Stimulated activated CD4-positive, alpha-beta T cell treated with anti-CD3 and anti-CD28 coated beads, Interleukin-15, amount 100 ng/mL, for 1 hour (primary cell): ENCODE measurements around the gene TCF4.

ENCODE experiments used
- DNase-seq, 2 donors: peaks; one replicate each; pipeline ENCODE4 v3.0.0-alpha.2; 2020; ENCODE audit warnings: low read depth in 1 of 2, low spot score in 1 of 2

TCF4 gene

DNA sequence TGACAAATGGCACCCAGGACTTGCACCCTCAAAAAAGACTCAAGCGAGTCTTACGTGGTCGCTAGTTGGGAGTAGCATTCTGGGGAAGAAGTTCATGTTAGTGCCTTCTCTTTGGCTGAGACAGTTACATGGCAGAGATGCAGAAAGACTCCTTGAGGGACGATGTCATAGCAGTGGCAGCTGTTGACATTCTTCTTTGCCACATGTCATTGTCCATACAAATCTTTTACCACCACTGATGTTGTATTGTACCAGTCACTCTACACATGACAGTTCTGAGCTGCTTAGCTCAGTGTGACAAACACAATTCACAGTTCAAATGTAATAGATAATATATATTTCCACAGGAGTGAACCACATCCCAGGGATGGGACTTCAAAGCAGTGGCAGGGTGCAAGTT is 197.1 kb downstream of the TCF4 start:
- DNase-seq = no peak

DNA sequence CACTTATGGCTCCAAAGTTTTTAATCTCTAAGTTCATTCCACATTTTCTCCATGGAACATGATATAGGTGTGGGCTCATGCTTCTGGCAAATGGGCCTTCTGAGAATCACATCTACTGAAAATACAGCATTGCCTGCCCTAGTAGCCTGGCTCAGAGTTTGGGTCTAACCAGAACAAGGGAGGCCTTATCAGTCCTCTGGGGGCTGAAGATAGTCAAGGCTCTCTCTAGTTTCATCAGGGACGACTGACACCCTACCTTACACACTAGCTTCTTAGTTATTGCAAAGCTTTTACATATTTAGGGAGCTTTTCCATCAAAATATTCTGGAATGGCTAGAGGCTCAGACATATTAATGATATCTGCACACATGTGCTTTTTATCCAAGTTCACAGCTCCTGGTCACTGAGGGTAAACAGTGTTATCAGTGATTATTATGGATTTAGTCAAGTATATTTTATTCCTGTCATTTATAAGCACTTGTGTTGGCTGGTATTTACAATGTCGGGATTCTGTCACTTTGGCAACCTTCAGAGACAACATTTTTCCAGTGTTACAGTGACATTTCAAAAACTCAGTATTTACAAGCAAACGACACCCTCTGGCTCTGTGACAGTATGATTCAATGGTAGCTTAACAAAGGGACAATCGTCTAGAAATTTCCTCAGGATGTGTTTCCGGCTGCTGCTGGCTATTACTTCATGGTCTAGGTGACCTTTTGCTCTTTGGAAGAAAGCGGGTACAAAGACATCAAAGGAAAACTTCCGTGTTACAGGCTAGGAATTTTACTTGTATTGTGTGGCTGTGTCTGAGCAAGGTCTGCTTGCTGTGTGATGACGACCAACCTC is 200.6 kb downstream of the TCF4 start:
- DNase-seq = no peak

GRCh38 chr18:55386545-55386944 is 201.4 kb downstream of the TCF4 start:
- DNase-seq = no peak

DNA sequence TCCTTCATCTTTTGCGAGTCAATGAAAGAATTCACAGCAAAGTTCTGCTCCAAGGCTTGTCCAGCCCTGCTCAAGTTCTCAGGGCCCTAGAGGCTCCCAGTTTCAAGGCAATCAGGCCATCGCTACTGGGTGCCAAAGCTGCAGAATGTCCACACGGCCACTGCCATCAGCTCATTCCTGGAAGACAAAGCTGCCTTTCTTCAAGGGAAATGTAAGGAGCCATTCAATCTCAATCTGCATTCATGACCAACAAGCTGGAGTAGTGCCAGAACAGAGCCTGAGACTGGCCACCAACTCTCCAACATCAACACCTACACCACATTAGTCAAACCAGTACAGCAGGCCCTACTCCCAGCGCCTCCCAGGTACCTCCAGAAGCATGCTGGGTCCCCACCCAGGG is 202.2 kb downstream of the TCF4 start:
- no peak for DNase-seq

DNA sequence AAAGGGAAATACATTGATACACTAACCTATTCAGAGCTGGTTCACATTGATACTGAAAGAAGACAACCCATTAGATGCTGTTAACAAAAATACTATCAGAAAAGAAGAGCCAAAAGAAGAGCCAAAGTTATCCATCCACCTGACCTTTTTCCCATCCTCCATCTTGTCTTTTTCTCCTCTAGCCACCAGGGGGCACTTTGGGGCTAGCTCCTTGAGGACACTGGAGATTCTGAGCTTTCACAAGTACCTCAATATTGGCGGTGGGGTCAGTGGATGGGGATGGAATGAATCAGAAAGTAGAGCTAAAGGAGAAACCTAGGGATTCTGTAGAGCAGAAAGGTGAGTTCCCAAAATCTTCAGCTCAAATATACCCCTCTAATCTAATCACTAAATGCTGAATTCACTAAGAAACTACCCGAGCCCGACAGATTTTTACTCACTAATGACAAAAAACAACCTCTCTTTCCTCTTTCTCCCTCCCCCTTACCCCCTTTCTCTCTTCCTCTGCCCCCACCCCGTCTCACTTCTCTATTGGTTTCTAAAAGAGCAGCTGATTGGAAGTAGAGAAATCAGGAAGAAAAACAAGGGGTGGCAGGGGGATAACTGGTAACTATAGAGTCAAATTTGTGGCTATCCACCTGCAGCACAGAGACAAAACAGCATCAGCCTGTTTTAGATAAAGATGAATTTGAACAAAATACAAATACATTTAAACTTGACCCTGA is 203.3 kb downstream of the TCF4 start:
- no peak for DNase-seq

DNA sequence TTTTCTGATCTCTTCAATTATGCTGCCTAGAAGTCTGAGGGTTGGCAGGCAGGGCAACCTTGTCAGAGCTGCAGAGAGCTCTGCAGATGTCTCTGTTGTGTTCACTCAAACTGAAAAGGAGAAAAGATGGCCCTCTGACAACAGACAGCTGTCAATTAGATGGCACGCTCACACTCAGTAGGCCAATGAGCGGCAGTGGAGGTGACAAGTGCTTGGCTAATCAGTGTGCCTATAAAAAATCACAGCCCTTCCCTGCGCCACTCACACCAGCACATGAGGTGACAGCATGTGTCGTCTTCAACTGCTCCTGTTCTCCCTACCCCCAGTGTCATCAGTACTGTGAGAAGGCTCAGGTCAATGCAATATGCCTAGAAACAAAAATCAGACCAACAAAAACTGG is 203.9 kb downstream of the TCF4 start:
- no peak for DNase-seq

GRCh38 chr18:55382277-55382805 is 205.7 kb downstream of the TCF4 start:
- no peak for DNase-seq

- DNase-seq = no peak
These were observed 206.7 kb downstream of the TCF4 start for GRCh38 chr18:55381277-55381676.

- no peak for DNase-seq
These were observed 207.4 kb downstream of the TCF4 start for GRCh38 chr18:55380589-55380988.

DNA sequence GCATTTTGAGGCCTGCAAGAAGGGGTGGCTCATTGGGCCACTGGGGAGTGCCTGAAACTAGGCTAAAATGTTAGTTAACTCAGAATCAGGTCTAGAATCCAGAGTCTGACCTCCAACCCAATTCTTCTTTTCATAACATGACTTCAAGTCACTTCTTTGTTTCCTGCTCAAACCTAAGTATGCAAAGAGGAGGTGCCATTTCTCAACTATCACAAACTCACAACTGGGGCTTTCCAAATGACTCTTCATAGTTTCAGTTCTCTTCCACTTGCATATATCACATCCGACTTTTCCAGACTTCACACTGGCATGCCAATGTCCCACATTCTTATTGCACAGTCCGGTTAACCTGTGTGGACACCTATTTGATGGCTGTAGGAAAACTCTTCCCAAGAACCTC is 211.6 kb downstream of the TCF4 start:
- no peak for DNase-seq

DNA sequence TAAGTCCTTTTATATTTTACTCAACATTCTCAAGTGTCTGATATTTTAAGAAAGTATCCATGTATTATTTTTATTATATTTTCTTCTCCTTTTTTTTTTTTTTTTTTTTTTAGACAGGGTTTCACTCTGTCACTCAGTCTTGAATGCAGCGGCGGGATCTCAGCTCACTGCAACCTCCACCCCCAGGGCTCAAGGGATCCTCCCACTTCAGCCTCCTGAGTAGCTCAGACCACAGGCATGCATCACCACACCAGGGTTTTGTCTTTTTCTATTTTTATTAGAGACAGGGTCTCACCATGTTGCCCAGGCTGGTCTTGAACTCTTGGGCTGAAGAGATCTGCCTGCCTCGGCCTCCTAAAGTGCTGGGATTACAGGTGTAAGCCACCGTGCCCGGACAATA is 212.1 kb downstream of the TCF4 start:
- DNase-seq = no peak

DNA sequence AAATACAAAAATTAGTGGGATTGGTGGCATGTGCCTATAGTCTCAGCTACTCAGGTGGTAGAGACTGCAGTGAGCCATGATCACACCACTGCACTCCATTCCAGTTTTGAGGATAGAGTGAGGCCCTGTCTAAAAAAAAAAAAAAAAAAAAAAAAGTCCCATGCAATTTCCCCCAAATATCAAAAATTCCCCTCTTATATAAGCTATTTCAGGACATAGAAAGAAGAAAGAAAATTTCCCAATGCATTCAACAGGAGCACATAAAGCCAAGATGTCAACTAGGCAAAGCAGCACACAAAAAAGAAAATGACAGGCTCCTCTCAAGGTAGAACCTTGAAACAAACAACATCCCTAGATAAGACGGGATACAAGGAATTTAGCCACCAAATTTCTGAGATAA is 213.3 kb downstream of the TCF4 start:
- DNase-seq = no peak

DNA sequence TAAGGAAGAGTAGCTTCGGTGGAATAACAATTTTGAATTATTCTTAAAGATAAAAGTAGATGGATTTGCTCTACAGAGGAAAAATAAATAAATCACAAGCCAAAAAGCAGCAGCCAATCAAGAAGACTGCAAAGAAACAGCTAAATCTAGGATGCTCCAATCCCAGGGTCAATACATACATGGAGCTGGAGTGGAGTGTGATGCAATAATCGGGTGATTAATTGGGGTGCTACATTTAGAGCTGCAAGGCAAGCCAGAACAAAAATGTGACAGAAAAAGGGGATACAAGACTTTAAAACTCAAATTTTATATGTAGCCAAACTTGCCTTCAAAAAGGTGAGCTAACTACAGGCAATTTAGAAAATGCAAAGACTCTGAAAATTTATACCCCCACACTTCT is 215.8 kb downstream of the TCF4 start:
- no peak for DNase-seq

- no peak for DNase-seq
These were observed 217.1 kb downstream of the TCF4 start for GRCh38 chr18:55370936-55371335.

- no peak for DNase-seq
These were observed 218.6 kb downstream of the TCF4 start for GRCh38 chr18:55369346-55369745.

- no peak for DNase-seq
These were observed 222.7 kb downstream of the TCF4 start for GRCh38 chr18:55365342-55365741.

DNA sequence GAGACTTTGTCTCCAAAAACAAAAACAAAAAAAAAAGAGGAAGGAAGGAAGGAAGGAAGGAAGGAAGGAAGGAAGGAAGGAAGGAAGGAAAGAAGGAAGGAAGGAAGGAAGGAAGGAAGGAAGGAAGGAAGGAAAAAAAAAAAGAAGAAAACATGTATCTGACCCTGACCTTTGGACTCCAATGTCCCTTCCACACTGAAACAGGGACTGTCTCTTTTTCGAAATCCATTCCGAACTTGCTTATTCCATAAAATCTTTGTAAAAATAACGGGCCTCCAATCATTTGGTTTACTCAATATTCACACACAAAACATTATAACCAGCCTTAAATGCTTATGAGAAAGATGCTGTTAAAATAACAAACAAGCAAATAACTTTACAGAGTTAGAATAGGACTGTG is 225.7 kb downstream of the TCF4 start:
- no peak for DNase-seq

GRCh38 chr18:55361492-55362250 is 226.3 kb downstream of the TCF4 start:
- DNase-seq = no peak

- no peak for DNase-seq
These were observed 227.9 kb downstream of the TCF4 start for GRCh38 chr18:55360061-55360460.

DNA sequence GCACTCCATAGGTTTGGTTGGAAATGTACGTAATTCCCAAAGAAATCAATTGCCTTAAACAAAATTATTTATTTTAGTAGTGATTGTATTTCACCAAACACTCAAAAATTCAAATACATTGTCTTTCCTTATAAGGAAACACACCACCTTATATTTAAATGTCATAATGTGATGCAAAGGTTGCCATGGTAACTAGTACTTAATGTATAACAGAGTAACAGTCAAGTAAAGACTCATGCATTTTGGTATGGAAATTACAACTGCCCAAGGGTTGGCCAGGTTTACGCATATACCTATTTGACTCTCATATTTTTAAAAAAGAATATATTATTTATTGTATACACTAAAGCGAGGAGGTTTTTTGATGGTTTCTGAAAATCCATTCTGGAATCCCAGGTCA is 231.2 kb downstream of the TCF4 start:
- no peak for DNase-seq

- no peak for DNase-seq
These were observed 232.8 kb downstream of the TCF4 start for GRCh38 chr18:55355223-55355622.

DNA sequence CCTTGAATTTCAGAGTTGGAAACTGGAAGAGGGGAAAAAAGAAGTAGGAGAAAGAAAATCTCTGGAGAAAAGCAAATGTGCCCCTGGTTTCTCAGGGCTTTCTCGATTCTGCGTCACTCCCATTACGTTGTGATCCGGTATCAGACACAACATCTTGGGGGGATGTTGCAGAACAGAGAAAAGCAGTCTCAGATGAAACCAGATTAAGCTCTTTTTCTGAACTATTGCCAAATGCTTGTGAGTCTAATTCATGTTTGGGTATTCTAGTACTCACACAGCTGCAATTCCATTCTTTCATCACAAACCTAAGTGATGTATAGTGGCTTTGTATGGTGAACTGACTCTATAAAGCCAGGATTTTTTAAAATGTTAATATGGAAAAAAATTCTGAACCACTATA is 233.2 kb downstream of the TCF4 start:
- no peak for DNase-seq
